Inflammatory macrophage (primary cell): ENCODE results near the gene CES3.
A peak's percentile ranks its signal among the peaks of the same experiment; 100 is the strongest.

ENCODE experiments used
- DNase-seq, 2 donors: peaks; one replicate each; pipeline ENCODE4 v3.0.0-alpha.2; 2020 to 2022

CES3 gene

GRCh38 chr16:67006930-67007658, 46.0 kb downstream of the CES3 start:
- DNase-seq, result peak; percentile 62 to 69

GRCh38 chr16:67009158-67009557, 48.1 kb downstream of the CES3 start:
- DNase-seq, result no peak

- DNase-seq, result no peak
Observed at GRCh38 chr16:67011274-67011673, 50.2 kb downstream of the CES3 start.

- no peak for DNase-seq
Observed at GRCh38 chr16:67013233-67013822, 52.3 kb downstream of the CES3 start.

- peak in 1 of 2 donors; percentile 43 for DNase-seq
Observed at GRCh38 chr16:67013823-67014633, 53.0 kb downstream of the CES3 start.

- no peak for DNase-seq
Observed at GRCh38 chr16:67014634-67015312, 53.7 kb downstream of the CES3 start.

GRCh38 chr16:67015313-67015731, 54.3 kb downstream of the CES3 start:
- no peak for DNase-seq

- DNase-seq, result no peak
Observed at GRCh38 chr16:67016143-67016542, 55.1 kb downstream of the CES3 start.

GRCh38 chr16:67016681-67017420, 55.8 kb downstream of the CES3 start:
- DNase-seq, result no peak

- DNase-seq, result no peak
Observed at GRCh38 chr16:67017421-67017750, 56.3 kb downstream of the CES3 start.

GRCh38 chr16:67017810-67018488, 56.9 kb downstream of the CES3 start:
- peak; percentile 64 to 76 for DNase-seq

- DNase-seq, result no peak
Observed at GRCh38 chr16:67019171-67019570, 58.1 kb downstream of the CES3 start.

- DNase-seq, result no peak
Observed at GRCh38 chr16:67021321-67021720, 60.3 kb downstream of the CES3 start.

GRCh38 chr16:67022531-67023214, 61.6 kb downstream of the CES3 start:
- no peak for DNase-seq

GRCh38 chr16:67023689-67024088, 62.6 kb downstream of the CES3 start:
- DNase-seq, result no peak
